HG03064 (cell line): ENCODE measurements around the gene CCDC92.

ENCODE experiments used
- ATAC-seq: cut with Tn5 transposase; IDR thresholded peaks from one replicate; pipeline ENCODE4 v1.9.1; 2021; ENCODE audit warnings: low read depth; ENCODE audit not compliant: unreplicated experiment

Gene CCDC92

DNA sequence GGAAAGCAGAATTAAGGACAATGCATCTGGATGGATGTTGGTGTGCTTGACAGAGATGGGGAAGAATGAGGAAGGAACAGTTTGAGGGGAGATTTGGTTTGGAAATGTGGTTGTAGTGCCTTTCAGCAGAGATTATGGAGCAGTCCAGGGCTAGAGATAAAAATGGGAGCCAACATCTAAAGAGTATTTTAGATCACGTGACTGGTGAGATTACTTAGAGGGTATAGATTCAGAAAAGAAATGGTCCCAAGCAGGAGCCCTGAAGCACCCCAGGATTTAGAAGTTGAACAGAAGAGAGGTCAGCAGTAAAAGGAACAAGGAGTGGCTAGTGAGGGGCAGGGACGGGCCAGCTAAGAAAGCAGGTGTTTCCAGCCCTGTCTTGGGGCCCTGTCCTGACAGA is 30.0 kb upstream of the CCDC92 start:
- no peak for ATAC-seq

DNA sequence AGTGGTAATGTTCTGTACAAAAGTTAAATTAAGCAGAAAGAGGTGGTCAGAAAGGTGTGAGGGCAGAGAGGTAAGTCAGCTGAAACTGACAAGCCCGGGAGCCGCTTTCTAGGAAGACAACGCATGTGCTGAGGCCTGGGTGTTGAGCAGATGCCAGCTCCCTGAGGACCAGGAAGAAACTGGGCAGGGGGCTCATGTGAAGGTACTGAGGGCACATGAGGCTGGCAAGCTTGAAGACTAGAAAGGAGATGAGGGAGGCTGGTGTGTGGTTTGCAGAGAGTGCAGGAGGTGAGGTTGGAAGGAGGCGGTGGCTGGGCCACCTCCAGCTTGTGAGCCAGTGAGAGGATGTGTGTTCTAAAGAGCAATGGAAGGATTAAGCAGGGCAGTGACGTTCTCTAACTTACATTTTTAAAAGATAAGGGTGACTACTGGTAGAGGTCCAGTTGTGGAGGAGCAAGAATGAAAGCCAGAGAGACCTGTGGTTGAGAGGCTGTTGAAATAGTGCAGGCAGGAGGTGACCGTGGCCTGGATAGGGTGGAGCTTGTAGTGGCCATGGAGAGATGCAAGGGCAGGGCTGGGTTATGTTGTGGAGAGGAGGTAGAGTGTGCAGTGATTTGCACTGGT is 29.5 kb upstream of the CCDC92 start:
- ATAC-seq, result no peak

DNA sequence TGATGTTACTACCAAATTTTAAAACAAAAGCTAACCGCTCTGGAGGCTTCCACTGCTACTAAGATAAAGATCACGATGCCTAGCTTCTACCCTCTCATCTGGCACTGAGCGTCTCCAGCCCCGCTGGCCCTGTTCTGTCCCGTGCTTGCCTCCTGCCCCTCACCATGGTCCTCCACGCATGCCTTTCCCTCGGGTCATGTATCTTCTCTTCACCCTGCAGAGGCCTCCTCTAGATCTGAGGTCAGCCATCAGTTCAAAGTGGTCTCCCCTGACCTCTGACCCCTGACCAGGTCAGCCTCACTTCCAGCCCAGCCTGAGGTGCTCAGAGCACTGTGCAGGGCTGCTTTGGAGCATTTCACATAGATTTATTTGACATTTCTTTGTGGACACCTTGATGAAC is 28.7 kb upstream of the CCDC92 start:
- ATAC-seq, result no peak

DNA sequence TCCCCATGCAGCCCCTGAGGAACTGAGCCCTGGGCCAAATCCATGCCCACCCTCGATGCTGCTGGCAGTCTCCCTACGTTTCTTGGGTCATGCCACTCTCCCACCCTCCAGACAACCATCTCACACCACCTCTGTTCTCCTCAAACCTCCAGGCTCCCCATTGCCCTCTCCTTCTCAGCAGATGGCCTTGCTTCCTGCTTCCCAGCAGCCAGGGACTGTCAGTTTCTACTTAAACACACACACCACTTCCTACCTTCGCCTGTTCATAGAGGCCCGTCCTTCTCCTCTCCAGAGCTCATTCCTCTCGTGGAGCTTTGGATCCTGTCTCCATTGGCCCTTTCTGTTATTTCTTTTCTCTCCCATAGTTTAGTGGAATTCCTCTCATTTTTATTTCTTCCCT is 27.5 kb upstream of the CCDC92 start:
- no peak for ATAC-seq

DNA sequence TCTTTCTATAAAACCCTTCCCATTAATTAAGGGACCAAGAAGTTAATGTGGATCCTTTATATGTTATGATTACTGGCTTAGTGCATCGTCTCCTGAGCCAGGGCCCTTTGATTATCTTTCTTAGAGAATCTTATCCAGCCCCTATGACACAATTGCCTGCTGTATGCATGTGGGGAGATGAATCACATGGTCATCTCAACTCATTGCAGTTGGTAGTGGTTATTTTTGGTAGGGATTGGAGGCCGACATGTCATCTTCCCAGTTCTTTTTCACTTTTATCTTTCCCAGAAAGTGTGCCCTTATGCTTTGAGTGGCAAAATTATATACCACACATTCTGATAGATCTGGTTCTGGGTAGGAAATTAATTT is 26.3 kb upstream of the CCDC92 start:
- ATAC-seq, result no peak

DNA sequence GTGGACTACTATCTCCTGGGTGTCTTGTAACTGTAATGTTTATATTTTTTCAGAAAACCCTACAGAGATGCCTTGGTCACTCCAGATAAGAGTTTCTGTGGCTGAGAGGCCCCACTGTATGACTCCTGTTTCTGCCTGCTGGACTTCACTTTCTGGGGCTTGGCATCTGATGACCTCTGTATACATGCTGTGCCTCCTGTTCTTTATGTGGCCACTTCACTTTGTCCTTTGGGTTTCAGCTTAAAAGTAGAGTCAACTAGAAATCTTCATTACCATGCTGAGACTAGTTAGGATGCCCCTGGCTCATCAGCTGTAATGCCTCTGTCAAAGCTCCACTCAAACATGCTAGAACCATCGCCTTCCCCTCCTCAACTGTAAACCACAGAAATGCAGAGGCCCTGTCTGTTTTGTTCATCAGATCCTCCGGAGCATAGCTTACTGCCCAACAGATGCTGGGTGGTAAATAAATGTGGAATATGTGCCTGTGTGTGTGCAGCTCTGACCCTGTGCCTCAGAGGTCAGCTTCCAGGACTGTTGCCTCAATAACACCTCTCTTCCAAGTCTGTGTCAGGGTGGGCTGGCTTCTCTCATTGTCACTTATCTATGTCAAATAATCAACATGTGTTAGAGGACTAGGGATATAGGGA is 25.8 kb upstream of the CCDC92 start:
- no peak for ATAC-seq

DNA sequence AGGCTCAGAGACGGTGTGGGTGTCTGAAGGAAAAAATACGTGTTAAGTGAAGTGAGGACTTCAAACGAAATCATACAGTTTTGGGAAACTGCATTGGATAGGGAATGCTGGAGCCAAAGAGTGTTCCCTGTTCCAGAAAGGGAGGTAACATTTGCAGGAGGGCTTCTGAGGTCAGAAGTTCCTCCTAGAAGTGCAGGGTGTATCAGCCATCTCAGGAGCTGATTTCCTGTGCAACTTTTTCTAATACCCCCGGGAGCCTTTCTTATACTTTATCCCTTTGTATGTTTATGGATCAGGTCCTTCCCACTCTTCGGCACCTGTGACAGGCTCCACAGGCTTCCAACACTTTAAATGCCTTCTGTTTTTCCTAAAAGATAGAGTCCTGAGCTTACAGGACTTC is 25.3 kb upstream of the CCDC92 start:
- ATAC-seq, result no peak

DNA sequence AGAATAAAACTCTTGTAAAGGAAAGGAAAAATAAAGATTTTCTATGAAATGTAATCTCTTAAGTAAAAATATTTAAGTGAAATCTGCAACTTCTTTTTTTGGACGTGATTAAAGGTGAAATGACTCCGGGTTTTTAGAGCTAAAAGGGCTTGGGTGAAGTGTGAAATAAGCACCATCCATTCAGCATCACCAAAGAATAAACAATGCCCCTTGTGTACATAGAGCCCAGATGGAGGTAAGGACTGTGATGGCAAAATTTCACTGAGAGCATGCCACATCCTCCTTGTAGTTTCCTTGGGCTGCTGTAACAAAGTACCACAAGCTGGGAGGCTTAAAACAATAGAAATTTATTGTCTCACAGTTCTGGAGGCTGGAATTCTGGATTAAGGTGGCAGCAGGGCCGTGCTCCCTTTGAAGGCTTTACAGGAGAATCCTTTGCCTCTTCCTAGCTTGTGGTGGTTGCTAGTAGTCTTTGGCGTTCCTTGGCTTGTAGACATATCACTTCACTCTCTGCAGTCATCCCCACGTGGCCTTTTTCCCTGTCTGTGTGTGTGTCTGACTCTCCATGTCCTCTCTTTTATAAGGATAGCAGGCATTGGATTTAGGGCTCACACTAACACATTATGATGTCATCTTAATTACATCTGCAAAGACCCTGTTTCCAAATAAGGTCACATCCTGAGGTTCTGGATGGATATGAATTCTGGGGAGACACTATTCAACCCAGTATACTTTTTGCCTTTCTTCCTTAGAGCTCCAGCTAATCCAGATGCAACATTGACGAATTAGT is 24.6 kb upstream of the CCDC92 start:
- no peak for ATAC-seq

DNA sequence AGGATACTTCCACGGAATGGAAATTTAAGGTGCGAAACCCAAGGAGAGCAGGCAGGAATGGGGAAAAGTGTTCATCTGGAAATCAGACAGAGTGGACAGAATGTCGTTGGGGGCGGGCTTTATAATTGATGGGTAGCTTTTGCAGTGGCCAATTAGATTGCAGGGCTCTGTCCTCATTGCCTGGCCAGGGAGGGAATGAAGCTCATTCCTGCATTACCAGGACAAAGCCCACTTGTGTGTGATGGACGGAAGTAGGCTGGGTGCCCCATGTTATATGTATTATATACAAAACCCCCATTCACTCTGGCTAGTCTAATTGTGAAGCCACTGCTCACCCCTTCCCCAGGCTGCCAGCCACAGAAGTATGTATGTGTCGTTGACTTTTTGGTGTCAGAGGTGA is 23.9 kb upstream of the CCDC92 start:
- no peak for ATAC-seq

DNA sequence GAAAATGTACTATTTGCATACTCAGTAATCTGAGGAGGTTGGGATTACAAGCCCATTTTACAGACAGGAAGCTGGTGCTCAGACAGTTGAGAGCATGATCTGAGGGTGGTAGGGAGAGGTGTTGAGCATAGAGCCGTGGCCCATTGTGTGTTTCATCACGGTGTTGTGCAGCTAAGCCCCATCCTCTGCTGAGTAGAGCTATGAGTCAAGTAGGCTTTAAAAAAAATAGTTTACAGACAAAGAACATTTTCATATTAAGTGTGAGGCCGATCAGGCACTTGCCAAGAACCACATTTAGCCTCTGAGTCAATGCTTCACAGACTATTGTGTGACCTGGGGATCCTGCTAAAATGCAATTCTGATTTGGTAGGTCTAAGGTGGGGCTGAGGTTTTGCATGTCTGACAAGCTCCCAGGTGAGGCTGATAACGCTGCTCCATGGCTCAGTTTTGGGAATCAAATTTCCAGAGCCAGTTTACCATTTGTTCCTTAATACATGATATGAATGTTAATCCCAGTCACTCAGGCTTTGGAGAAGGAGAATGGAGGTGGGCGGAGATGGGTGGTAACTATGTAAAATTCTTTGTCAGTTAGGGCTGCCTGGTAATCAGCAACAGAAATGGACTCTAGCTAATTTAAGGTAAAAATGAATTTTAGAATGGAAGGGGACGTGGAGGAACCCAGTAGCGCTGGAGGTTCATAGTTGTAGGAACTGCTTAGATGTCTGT is 22.6 kb upstream of the CCDC92 start:
- ATAC-seq, result no peak

DNA sequence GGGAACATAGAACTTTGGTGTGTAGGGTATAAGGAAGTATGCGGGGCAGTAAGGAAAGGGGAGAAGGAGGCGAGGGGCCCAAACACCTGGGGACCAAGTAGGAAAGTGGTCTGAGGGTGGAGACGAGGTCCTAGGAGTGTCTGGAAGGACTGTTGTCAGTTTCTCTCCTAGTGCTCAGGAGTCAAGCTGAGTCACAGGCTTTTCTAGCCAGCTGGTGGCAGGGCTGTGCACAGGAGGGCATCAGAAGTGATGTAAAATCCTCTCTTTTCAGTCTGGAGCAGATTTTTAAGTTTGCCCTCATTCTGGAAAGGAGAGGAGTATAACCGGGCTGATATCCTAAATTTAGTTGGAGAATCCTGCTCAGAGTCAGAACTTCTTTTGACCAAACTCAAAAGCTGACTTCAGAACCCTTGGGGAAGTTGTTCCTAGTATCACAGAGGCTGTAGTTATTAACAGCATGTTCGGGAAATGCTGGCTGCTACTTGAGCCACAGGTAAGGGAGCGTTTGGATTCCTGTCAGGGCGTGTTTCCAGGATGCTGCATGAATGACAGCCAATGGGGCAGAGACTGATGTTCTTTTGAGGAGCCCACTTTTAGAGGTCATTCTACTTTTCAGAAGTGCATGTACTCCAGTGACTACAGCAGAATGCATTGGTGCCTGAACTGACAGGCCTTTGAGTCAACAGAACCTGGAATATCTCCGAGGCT is 19.6 kb upstream of the CCDC92 start:
- no peak for ATAC-seq

DNA sequence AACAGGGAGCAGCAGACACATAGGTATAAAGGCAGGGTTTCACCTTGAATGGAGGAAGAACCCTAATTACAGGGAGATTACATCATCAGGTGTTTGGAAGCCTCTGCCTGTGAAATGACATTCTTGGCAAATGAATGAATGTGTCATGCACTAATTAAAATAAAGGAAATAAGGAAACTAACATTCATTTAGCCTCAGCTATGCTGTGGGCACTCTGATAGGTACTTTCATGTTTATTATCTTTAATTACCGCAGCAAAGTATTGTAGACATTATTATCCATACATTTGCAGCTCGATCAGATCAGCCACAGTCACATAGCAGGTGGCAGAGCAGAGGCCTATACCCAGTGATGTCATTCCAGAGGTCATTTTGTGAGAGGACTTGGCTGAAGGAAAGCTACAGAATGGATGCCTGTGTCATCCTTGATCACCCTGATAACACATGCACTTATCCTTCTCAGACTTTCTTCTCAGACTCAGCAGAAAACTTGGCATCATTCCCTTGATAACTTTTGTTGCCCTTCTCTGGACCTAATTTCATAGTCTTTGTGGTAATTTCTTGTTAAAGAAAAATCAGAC is 18.8 kb upstream of the CCDC92 start:
- no peak for ATAC-seq

DNA sequence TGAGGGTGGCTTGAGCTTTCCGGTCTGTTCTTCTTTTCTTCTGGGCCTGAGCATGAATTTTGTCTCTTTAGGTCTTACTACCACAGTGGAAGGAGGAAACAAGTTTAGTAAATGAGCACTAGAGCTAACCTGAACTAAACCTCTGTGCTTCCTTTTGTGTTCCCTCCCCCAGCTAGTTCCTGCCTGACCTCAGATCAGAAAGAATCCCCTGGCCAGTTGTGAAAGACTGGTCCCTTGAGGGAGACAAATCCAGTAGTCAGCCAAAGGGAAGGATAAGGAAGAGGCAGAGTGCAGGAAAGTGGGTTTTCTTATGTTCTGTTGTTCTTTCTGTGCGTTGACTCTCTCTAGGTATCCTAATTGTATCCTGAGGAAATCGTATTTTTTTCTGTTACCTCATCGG is 17.9 kb upstream of the CCDC92 start:
- ATAC-seq, result no peak

DNA sequence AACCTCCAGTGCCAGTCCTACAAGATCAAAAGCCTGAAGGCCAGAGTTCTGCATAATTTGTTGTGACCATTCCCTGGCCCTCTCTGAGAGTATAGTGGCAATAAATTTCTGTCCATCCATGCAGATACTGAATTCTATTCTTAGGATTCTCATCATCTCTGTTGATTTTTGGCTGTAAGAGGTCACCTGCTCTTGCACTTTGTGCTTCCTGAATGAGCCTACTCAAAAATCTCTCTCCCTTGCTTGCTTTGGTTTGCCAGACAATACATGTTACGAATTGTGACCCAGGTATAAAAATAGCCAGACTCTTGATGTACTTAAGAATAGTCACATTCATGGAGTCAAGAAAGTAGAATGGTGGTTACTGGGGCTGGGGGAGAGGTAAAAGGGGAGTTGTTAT is 17.1 kb upstream of the CCDC92 start:
- ATAC-seq, result no peak

DNA sequence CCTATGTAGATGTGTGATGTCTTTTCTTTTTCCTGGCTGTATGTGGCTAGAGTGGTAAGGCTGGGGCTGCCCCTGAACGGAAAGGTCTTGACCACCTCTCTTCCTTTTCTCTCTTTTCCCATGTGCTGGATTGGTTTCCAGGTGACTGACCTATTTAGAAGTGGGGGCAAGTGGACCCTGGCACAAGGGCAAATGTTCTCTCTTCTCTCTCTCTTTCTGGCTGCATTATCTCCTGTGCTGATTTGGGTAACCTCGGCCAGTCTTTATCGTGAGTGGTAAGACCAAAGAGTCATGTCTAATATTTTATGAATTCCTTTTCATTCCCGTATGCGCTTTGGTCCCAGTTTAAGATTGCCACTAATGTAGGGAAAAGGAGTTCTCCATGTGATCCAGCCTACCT is 16.5 kb upstream of the CCDC92 start:
- ATAC-seq, result no peak

DNA sequence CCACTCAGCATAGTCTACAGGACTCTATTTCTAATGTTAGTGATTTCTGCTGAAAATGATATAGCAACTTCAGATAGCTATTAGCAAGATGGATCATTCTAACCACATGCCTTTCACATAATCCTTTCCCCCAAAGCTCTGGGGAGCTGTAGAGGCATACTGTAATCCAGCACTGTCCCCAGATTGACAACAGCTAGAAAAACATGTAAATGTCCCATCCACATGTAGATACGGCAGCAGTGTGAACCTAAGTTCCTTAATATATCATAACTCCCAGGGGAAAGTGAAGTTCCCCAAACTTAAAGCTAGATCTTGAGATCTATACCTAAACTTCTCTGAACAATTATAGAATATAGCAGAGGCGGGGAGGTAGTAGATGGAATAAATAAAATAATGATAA is 14.4 kb upstream of the CCDC92 start:
- ATAC-seq, result no peak

DNA sequence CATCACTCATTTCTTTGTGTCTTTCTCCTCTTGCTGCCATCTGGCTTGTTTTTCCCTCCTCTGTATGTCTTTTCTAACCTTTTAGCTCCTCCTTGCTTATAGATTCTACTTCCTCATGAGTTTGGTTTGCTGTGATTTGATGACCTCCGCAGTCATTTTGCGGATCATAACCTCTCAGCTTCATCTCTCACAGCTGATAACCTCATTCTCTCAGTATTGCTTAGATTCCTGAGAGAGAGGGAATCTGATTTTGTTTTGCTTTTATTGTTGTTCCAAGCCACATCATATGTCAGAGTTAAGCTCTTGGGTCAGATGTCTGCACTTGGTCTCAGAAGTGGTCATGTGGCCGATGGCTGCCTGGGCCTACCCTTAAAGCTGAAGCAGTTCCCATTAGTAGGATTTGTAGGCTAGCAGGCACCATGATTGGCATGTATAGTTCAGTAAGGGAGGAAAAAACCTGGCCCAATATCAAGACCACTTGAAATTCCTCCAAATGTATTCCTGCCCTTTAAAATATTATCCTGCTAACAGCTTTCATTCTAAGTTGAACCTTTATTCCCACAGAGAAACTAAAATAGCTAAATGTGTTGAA is 13.8 kb upstream of the CCDC92 start:
- ATAC-seq, result no peak

DNA sequence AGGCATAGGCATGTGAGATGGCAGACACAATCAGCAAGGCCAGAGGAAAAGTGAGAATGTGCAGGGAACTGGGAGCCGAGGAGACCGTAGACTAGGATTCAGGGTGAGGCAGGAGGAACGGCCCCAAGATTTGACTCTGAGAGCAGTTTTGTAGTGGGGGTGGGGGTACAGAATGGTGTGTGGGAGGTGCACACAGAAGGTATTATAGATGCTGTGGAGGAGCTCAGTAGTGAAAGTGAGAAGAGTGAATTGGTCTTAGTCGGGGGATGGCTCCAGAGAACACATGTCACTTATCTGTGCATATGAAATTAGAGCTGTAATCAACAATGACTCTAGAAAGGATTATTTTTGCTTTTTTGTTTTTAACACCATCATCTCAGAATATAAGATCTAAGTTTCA is 12.3 kb upstream of the CCDC92 start:
- no peak for ATAC-seq

DNA sequence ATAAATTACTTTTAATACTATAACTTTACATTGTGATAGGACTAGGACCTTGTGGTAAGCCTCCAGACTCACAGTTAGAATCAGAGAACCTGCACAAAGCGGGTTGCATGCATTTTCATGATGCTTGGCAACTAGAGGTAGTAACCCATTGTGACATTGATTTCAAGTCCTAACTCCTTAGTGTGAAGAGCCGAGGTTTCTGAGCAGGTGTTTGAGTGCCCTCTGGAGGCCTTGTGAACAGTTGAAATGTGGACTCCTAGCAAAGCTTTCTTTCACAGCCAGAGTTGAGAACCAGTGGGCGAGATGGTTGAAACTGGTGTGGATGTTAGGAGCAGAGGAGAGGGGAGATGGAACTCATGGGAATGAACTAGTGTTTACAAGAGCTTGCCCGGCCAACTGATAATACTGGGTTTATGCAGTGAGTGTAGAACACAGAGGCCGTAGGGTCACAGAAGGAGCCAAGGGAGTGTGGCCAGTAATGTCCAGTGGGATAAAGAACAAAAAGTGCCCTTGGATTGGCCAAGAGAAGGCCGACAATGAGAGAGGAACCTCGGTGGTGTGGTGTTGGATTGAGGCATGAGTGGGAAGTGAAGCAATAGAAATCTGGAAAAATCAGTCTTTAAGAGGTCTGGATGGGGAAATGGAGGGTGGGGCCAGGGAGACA is 11.3 kb upstream of the CCDC92 start:
- no peak for ATAC-seq

DNA sequence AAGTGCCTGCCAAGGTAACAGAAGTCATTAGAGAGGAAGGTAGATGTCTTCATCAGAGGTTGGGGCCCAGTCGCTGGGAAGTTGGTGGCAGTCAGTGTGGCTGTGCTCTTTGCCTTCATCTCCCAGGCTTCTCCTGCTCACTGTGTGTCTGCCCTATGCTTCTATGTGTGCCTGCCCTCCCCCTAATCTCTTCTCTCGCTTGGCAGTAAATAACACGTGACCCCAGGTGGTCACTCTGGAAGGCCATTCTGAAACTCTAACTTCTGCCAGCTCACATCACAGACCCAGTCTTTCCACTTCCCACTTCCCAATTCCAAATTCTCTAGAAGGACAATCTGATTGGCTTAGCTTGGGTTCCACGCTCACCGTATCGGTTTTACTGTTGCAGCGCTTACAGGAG is 9.6 kb upstream of the CCDC92 start:
- no peak for ATAC-seq
